DLD1 (cell line): ENCODE data around the gene RABGAP1L.

Experiments used
- in situ Hi-C: cut with HindIII; loops from 2 replicates; pipeline ENCODE4 v1.10.0; 2017; ENCODE audit warnings: low sequenced_read_pairs

The RABGAP1L gene

DNA sequence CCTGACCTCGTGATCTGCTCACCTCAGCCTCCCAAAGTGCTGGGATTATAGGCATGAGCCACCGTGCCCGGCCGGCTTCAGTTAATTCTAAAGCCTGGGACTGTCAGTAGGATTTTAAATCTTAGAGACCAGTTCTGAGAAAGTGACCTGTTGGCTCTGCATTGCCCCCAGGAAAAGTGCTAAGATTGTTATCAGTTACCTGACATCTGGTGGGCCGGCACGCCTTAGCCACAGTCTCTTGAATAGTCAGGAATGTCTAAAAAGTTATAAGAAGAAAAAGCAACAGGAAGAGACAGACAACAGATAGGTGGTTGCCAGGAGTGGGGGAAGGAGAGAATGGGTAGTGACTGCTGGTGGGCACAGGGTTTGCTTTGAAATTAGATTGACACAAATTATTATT, 35.1 kb downstream of the RABGAP1L start:
- in situ Hi-C loops, result no loop called here

DNA sequence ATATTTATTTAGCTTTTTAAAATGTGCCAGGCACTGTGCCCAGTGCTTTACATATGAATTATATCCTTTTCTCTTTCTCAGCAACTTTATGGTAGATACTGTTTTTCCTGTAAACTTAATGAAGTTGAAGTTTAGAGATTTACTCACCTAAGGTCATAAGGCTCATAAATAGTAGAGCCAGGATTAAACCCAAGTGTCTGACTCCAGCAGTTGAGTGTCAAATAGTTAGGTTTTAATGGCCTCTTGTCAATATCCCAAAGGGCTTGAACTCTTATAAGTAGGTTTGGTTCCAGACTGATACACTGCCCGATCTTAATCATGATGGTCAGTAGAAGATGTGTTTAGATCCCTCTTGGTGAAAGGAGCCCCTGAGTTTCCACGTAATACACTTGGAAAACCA, 37.8 kb downstream of the RABGAP1L start:
- in situ Hi-C loops, result no loop called here

DNA sequence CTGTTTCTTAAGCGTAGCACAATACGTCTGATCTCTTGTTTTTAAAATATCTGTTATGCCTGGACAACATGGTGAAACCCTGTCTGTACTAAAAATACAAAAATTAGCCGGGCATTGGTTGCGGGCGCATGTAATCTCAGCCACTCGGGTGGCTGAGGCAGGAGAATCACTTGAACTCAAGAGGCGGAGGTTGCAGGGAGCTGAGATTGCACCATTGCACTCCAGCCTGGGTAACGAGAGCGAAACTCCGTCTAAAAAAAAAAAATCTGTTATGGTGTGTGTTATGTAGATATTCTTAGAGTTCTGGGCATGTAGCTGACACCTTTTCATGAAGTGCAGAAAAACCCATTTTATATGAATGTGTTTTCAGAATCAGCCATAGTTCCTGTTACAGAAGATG, 38.2 kb downstream of the RABGAP1L start:
- in situ Hi-C loops, result no loop called here

DNA sequence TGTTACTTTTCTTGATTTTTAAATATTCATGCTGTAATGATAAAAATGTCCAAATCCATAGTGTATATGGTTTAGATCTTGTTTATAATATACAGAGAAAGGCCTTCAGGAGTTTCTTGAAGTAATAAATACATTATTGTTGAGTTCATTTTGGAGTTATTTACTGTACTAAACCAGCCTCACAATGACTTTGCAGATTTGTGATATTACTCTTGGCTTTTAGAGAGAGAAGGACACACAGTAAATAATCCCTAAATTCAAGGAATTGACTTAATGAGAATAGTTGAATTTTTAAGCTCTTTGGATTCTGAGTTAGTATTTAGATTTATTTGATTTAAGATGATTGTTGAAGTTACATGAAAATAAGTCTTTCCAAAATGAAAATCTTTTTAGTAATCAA, 38.9 kb downstream of the RABGAP1L start:
- in situ Hi-C loops, result no loop called here

DNA sequence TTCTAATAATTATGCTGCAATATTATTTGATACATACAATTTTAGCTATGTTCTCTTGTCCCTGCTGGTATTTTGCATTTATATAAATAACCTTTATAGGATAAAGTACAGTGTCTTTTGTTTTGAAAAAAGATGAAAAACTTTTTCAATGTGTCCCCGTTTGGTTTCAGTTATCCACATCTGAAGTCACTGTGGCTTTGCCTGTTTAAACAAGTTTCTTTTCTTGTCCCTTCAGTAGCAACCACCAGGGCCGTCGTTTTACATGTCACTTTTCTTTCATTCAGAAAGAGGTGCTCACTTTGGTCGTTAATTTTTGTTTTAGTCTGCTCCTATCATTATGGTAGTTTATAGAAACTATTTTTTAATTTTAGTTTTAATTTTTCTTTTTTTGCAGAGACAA, 41.4 kb downstream of the RABGAP1L start:
- in situ Hi-C loops, result no loop called here

DNA sequence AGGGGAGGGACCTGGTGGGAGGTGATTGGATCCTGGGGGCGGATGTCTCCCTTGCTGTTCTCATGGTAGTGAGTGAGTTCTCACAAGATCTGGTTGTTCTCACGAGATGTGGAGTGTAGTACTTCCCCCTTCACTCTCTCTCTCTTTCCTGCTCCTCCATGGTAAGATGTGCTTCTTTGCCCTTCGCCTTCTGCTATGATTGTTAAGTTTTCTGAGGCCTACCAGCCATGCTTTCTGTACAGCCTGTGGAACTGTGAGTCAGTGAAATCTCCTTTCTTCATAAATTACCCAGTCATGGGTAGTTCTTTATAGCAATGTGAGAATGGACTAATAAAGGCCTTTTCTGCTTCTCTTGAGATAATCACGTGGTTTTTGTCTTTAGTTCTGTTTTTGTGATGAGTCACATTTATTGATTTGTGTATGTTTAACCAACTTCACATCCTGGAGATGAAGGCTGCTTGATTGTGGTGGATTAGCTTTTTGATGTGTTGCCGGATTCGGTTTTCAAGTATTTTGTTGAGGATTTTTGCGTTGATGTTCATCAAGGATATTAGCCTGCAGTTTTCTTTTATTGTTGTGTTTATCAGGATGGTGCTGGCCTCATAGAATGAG, 45.5 kb downstream of the RABGAP1L start:
- in situ Hi-C loops, result no loop called here

DNA sequence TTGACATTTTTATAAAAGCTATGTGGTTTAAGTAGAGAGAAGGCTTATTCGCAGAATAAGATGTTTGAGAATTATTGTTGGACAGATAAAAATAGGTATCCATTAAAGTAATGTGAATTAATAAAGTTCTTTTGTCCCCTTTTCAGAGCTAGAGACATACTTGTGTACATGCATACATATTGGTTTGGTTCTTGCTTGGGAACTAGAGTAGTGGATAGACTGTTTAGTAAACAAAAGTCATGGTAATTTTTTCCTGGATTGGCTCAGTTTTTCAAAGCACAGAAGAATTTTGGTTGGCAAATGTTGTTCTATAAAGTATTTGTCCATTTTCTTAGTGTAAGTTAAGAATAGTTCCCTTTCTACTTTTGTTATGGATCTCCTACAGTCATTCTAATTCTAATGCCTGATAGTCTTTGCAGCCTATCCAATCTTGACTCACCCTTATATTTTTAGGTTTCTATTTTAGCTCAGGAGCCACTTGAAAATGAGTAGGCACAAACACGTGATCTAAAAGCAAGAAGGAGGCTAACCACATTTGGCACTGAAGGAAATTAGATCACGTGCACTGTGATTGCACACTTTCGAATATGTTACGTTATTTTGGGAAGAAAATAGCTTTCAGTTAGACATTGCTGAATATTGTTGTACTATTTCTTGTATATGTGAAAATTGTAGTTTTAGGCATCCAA, 47.0 kb downstream of the RABGAP1L start:
- in situ Hi-C loops, result no loop called here

DNA sequence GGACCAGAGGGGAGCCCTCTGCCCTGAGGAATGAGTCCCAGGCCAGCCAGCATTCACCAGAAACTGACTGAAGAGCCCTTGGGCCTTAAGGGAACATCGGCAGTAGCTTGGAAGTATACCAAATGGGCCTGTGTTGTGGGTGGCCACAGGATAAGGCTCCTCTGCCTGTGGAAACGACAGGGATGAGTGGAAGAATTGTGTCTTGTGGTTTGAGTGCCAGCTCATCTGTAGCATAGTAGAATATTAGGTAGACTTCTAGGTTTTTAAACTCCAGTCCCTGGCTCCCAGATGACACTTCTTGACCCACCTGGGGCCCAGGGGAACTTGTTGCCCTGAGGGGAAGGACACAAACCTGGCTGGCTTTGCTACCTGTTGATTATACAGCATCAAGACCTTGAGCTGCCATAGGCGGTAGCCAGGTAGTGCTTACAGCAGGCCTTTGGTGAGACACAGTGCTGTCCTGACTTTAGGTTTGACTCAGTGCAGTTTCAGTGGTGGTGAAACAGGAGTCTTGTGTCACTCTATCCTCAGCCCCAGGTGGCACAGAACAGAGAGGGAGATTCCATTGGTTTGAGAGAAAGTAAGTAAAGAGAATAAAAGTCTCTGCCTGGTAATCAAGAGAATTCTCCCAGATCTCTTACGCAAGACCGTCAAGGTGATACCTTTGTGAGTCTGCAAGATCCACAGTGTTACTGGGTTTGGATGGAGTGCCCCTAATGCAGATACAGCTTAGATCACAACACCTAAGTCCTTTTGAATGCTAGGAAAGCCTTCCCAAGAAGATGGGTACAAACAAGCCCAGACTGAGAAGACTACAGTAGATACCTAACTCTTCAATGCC, 50.2 kb downstream of the RABGAP1L start:
- in situ Hi-C loops, result no loop called here

DNA sequence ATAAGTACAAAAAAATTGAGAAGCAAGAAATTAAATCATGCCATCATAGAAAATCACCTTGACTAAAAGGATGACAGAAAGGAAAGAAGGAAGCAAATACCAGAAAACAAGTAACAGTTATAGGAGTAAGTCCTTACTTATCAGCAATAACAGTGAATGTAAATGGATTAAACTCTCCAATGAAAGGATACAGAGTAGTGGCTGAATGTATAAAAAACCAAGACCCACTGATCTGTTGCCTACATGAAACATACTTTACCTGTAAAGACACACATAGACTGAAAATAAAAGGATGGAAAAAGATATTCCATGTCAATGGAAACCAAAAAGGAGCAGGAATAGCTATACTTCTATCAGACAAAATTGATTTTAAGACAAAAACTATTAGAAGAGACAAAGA, 52.2 kb downstream of the RABGAP1L start:
- in situ Hi-C loops, result no loop called here

DNA sequence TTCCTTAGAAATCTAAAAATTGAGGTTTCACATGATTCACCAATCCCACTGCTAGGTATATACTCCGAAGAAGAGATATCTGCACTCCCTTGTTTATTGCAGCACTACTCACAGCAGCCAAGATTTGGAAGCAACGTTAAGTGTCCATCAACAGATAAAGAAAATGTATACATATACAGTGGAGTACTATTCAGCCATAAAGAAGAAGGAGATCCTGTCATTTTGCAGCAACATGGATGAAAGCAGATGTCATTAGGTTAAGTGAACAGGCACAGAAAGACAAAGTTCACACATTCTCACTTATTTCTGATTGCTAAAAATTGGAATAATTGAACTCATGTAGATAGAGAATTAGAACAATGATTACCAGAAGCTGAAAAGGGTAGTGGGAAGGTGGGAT, 56.4 kb downstream of the RABGAP1L start:
- in situ Hi-C loops, result no loop called here

DNA sequence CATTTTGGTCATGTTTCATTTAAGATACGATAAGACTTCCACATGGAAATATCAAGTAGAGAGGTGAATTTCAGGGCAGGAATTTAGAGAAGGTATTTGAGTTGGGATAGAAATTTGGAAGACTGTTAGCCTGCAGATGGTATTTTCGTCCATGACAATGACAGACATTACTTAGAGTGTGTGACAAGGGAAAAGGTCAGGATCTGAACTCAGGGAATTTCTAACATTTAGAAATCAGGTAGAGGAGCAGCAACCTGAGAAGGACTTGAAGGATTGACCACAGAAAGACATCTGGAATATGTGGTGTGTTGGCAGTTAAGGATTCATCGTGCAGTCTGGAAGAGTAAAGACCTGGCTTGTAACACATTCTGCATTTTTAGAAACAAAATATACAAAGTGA, 57.9 kb downstream of the RABGAP1L start:
- in situ Hi-C loops, result no loop called here

DNA sequence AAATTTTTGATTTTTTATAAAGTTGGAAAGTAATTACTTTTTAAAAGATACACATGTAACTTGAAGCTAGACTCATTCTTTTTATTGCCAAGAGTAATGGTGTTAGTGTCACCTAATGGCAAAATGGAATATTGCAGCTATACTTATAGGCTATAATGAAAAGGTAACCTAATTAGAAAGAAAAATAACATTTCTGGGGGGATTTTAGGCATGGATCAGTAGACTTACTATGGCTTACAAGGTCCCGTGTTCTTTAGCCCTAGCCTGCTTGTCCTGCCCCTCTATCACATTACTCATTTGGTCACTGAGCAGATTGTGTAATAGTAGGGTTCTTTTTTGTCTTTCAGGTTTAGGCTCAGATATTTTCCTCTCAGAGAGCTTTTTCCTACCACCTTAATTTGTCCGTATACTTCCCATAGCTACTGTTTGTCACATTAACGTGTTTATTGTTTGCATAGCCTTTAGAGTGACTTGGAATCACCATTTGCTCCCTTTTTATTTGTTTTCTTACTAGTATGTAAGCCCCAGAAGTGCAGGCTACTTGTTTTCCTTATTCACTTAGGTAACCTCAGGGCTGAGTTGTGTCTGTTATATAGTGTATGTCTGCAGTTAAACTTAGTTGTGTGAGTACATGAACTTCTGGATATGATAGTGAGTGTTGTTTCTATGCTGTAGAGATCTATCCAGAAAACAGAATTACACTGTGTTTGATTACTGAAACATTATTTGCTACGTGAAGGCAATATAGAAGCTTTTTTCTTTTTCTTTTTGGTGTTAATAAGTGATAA, 58.7 kb downstream of the RABGAP1L start:
- in situ Hi-C loops, result no loop called here

DNA sequence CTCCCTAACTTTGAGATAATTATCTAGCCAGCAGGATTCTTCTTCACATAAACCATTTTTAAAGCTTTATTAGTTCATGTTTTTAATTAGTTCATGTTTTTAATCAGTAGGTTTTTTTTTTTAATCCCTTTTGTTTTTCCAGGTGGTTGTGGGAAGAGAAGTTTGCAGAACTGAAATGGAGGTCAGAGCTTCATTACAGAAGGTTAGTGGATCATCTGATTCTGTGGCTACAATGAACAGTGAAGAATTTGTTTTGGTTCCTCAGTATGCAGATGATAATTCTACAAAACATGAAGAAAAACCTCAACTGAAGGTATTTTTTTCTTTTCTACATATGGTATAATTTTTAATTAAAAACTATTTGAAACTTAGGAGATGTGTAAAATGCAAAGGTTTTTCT, 59.7 kb downstream of the RABGAP1L start:
- in situ Hi-C loops, result no loop called here

DNA sequence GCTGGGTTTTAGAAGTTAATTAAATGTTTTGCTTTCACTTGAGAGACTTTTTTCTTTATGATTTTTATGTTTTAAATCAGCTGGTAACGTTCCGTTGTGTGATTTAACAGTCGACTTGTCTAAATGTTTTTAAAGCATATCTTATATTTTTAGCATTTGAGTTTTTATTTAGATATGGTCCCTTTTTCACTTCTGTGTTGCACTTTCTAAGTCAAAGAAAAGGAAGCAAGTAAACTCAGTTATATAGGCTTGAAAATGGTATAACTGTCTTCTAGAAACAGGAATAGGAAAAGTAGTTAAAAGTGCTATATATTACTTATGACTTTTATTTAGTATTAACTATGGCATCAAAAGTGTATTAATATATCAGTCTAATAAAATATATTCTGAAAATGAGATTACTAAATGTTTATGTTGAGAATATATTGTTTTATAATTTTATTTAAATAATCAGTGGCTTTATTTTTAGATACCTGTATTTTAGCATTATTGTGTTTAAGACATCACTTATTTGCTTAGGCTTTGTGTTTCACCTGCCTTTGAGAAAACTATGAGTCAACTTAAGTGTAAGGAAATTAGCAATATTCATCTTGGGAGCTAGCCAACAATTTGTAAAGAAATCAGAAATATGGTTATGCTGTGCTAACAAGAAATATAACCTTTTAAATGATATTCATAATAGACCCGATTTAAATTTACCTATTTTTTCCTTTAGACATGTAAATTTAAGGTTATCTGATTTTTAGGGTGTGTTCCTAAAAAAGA, 60.5 kb downstream of the RABGAP1L start:
- in situ Hi-C loops, result no loop called here

DNA sequence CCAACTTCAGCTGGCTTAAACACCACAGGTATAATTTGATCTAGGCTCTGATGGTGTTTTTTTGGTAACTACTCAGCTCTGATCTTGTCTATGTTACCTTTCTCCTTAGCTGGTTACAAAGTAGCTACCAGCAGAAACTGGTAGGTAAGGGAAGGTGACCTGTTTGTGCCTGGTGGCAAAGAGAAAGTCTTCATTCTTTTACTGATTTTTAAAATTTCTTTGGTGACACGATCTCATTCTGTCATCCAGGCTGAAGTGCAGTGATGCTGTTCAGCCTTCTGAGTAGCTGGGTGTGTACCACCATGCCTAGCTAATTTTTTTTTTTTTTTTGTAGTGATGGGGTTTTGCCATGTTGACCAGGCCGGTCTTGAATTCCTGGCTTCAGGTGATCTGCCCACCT, 62.4 kb downstream of the RABGAP1L start:
- in situ Hi-C loops, result no loop called here

DNA sequence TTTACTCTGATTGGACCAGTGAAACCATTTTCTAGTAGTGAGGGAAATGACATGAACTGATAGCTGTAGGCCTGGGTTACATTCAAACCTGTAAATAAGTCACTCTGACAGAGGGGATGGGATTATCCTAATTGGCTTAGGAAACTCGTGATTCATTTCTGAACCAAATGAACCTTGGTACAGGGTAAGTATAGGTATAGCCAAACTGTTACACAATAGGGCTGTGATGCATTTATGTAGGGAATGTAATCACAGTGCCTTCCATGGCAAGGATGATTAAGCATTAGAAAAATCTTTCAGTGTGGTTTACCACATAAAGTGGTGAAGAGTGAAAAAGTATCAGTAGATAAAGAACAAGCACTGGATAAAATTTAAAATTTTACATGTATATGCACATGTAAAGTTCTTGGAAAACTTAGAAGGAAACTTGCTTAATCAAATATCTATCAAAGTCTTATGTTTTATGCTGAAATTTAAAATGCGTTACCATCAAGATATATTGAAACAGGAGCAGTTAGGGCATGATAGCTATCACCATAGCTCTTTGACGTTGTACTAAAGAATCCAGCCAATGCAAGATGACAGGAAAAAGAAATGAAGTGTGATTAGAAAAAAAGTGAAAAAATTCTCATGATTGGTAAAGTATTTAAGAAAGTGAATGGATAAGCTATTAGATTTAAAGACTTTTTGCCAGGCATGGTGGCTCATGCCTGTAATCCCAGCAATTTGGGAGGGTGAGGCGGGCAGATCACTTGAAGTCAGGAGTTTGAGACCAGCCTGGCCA, 63.0 kb downstream of the RABGAP1L start:
- in situ Hi-C loops, result no loop called here

DNA sequence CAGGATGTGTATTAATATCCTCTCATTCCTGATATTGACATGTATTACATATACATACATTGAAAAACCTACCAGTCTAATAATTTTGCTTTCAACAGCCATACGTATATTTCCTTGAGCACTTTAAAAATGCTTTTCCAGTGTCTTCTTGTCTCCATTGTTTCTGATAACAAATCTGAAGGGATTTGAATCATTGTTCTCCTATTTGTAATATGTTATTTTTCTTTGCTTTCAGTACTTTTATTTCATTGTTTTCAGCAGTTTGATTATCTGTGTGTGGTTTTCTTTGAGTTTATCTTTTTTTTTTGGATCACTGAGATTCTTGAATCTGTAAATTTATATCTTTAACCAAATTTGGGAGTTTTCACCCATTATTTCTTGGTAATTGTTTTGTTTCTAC, 65.3 kb downstream of the RABGAP1L start:
- in situ Hi-C loops, result no loop called here

DNA sequence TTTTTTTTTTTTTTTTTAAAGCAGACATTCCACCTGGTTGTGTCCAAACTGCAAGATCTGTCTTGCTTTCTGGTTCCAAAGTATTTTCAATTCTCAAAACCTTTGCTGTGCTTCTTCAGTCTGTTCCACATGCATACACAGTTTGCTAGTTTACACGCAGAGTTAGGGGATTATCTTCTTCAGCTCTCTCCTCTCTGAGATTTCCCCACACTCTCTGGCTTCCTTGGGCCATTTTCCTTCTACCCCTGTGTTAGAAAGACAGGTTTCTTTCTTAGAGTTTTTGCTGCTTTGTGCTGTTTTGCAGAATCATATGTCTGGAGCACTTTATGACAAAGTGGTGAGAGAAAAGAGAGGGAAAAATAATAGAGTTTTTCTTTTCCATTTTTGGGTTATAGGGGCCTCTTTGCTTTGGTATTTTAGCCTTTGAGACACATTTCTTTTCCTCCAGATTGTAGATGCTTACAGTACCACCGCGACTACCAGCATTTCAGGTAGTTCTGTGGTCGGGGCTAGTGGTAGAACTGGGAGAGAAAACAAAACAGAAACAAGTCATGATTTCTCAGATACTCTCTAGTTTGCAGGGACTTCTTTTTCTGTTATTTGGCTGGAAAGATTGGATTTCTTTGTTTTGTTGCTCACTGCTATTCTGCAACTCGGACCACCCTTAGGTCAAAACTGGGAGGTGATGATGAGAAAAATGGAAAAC, 66.3 kb downstream of the RABGAP1L start:
- in situ Hi-C loops, result no loop called here

DNA sequence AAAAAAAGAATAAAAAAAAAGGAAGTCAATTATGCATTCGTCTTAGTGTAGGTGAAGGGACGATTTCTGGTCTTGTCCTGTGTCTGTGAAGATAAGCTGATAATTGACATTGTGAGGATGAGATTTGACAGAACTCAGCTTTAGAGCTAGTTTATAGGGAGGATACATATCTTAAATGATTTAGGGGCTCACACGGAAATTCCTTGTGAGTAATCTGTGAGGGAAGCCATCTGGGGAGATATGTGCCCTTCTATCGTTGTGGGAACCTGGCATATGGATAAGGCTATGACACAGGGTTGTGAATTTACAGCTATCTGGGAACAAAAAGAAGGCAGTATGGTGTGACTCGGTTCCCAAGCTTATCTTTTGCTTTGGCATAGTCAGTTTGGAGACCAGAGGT, 71.1 kb downstream of the RABGAP1L start:
- in situ Hi-C loops, result no loop called here
